SK-N-SH (cell line): ENCODE measurements around the gene DNAJC24. TPM values are rescaled to one million over a fixed set of nuclear protein-coding genes. Genes with fewer than 3 reads are reported as not detected.

Source experiments
- CTCF ChIA-PET: fragments of 300-600, 350-600 bp; formaldehyde crosslinking; extraction: SDS; loops from one replicate; lab custom pipeline; 2021; lab: Yijun Ruan, JAX
- POLR2A ChIA-PET: fragments of 350-600 bp; sonication (Branson Sonifier 250); formaldehyde crosslinking; extraction: SDS; loops from one replicate; lab custom pipeline; 2020; ENCODE audit warnings: antibody characterized with exemption, inconsistent platforms; lab: Yijun Ruan, JAX
- DNase-seq: peaks from one replicate; pipeline ENCODE4 v3.0.0; 2012
- H2AFZ ChIP-seq: fragments of 200-600 bp; sonication (generic); 2 replicates; pipeline ENCODE4 v1.8.1; 2016; ENCODE audit warnings: antibody characterized with exemption, mild to moderate bottlenecking, low read depth
- H3F3A ChIP-seq: fragments of 200-600 bp; sonication (generic); replicated peaks from 2 replicates; pipeline ENCODE3; 2016; ENCODE audit warnings: antibody characterized with exemption, mild to moderate bottlenecking; ENCODE audit not compliant: insufficient read depth
- H3K27ac ChIP-seq, 2 experiments: fragments of 200-500 bp in 1 of 2; fragments of 200-600 bp in 1 of 2; sonication (Bioruptor generic) in 1 of 2; sonication (generic), shearing (Covaris generic) in 1 of 2; 2 replicates each; pipeline versions ENCODE4 v1.5.1 to v1.6.1; 2014 to 2016; ENCODE audit warnings: low read depth in 2 of 2, inconsistent platforms in 1 of 2, low read length in 1 of 2, mild to moderate bottlenecking in 1 of 2, mixed read lengths in 1 of 2
- H3K27me3 ChIP-seq: fragments of 200-600 bp; sonication (generic), shearing (Covaris generic); 2 replicates; pipeline ENCODE4 v1.6.1; 2016; ENCODE audit warnings: mixed run types; ENCODE audit not compliant: insufficient read depth
- H3K36me3 ChIP-seq, 2 experiments: fragments of 200-500 bp in 1 of 2; fragments of 200-600 bp in 1 of 2; sonication (Bioruptor generic) in 1 of 2; sonication (generic) in 1 of 2; replicated peaks in 1 of 2; 2 replicates each; pipeline versions ENCODE3 to v1.5.1; 2014 to 2016; ENCODE audit warnings: low read length in 1 of 2, mild to moderate bottlenecking in 1 of 2; ENCODE audit not compliant: insufficient read depth in 2 of 2, control insufficient read depth in 1 of 2
- H3K4me1 ChIP-seq, 2 experiments: fragments of 200-500 bp in 1 of 2; fragments of 200-600 bp in 1 of 2; sonication (Bioruptor generic) in 1 of 2; sonication (generic), shearing (Covaris generic) in 1 of 2; 2 replicates each; pipeline versions ENCODE4 v1.5.1 to v1.6.1; 2014 to 2016; ENCODE audit warnings: low read depth in 1 of 2, low read length in 1 of 2, mixed run types in 1 of 2; ENCODE audit not compliant: insufficient read depth in 2 of 2, control insufficient read depth in 1 of 2
- H3K4me2 ChIP-seq: fragments of 200-600 bp; sonication (generic), shearing (Covaris generic); 2 replicates; pipeline ENCODE4 v1.6.1; 2017; ENCODE audit warnings: mixed run types
- H3K4me3 ChIP-seq, 2 experiments: fragments of 200-500 bp in 1 of 2; fragments of 200-600 bp in 1 of 2; sonication (Bioruptor generic) in 1 of 2; sonication (generic), shearing (Covaris generic) in 1 of 2; 2 replicates each; pipeline versions ENCODE4 v1.5.1 to v1.8.1; 2014 to 2016; ENCODE audit warnings: low read depth in 2 of 2, inconsistent platforms in 1 of 2, low read length in 1 of 2, mild to moderate bottlenecking in 1 of 2, mixed read lengths in 1 of 2, moderate library complexity in 1 of 2
- H3K79me2 ChIP-seq: fragments of 200-600 bp; sonication (generic); 2 replicates; pipeline ENCODE4 v1.8.1; 2017; ENCODE audit warnings: mild to moderate bottlenecking; ENCODE audit not compliant: insufficient read depth
- H3K9ac ChIP-seq: fragments of 200-600 bp; sonication (generic); 2 replicates; pipeline ENCODE4 v1.6.1; 2017; ENCODE audit warnings: mixed run types
- H3K9me2 ChIP-seq: fragments of 200-600 bp; sonication (generic); 2 replicates; pipeline ENCODE4 v1.6.1; 2017; ENCODE audit warnings: mixed run types
- H3K9me3 ChIP-seq: fragments of 200-600 bp; sonication (generic); 2 replicates; pipeline ENCODE4 v1.6.1; 2017; ENCODE audit warnings: mixed run types, mild to moderate bottlenecking, moderate library complexity
- H4K20me1 ChIP-seq: fragments of 200-600 bp; sonication (generic); 2 replicates; pipeline ENCODE4 v1.6.1; 2017; ENCODE audit warnings: mild to moderate bottlenecking, mixed run types; ENCODE audit not compliant: insufficient read depth
- CHD2 ChIP-seq: fragments of 150-350 bp; IDR thresholded peaks from 2 replicates; pipeline ENCODE4 v1.6.1; 2018; ENCODE audit warnings: low read length; ENCODE audit not compliant: partially characterized antibody
- ELF1 ChIP-seq: IDR thresholded peaks from 2 replicates; pipeline ENCODE4 v1.4.0; 2012
- EP300 ChIP-seq, 2 experiments: IDR thresholded peaks; 2 replicates each; pipeline versions ENCODE4 v1.4.0 to v1.6.1; 2012; ENCODE audit warnings: borderline replicate concordance in 1 of 2, low read depth in 1 of 2, low read length in 1 of 2
- FOSL2 ChIP-seq: IDR thresholded peaks from 2 replicates; pipeline ENCODE4 v1.4.0; 2012; ENCODE audit warnings: low read depth, mild to moderate bottlenecking, moderate library complexity, borderline replicate concordance
- FOXM1 ChIP-seq: IDR thresholded peaks from 2 replicates; pipeline ENCODE4 v1.4.0; 2012; ENCODE audit warnings: low read depth, mild to moderate bottlenecking
- GABPA ChIP-seq: IDR thresholded peaks from 2 replicates; pipeline ENCODE4 v1.4.0; 2012; ENCODE audit warnings: low read depth, mild to moderate bottlenecking
- JUND ChIP-seq: IDR thresholded peaks from 2 replicates; pipeline ENCODE4 v1.4.0; 2012
- MEF2A ChIP-seq: IDR thresholded peaks from 2 replicates; pipeline ENCODE4 v1.4.0; 2012; ENCODE audit warnings: low read depth, borderline replicate concordance
- MXI1 ChIP-seq: IDR thresholded peaks from 2 replicates; pipeline ENCODE4 v1.6.1; 2012; ENCODE audit warnings: mild to moderate bottlenecking, low read depth, low read length, improper control_type of control experiment
- NFIC ChIP-seq: IDR thresholded peaks from 2 replicates; pipeline ENCODE4 v1.4.0; 2012; ENCODE audit warnings: borderline replicate concordance
- RAD21 ChIP-seq: IDR thresholded peaks from 2 replicates; pipeline ENCODE4 v1.6.1; 2012; ENCODE audit warnings: mild to moderate bottlenecking, low read length
- RCOR1 ChIP-seq: fragments of 150-350 bp; IDR thresholded peaks from 2 replicates; pipeline ENCODE4 v1.6.1; 2017; ENCODE audit warnings: antibody characterized with exemption, low read length
- SMC3 ChIP-seq: IDR thresholded peaks from 2 replicates; pipeline ENCODE4 v1.6.1; 2012; ENCODE audit warnings: low read depth, low read length, improper control_type of control experiment
- TCF12 ChIP-seq: IDR thresholded peaks from 2 replicates; pipeline ENCODE4 v1.4.0; 2012
- TEAD4 ChIP-seq: IDR thresholded peaks from 2 replicates; pipeline ENCODE4 v1.4.0; 2012; ENCODE audit warnings: mild to moderate bottlenecking, borderline replicate concordance; ENCODE audit not compliant: insufficient read depth
- YY1 ChIP-seq: IDR thresholded peaks from 2 replicates; pipeline ENCODE4 v1.4.0; 2012; ENCODE audit warnings: low read depth, mild to moderate bottlenecking
- WGBS: methylation state at CpG from one replicate; pipeline ENCODE4 v1.1.6; 2017; ENCODE audit warnings: low lambda C conversion rate; 5-methylcytosine and 5-hydroxymethylcytosine counted together
- polyA plus RNA-seq, 3 experiments: library from polyadenylated mRNA; depleted of rRNA; stranded (reverse); fragments of >200 nt; gene quantifications; 2 replicates each; pipeline ENCODE4 v1.2.3, GENCODE V29; 2012
- TF ChIP-seq, protein P1 (sequence below): fragments of 200-600 bp; sonication (generic); IDR thresholded peaks from 2 replicates; pipeline ENCODE4 v1.6.1; 2017; ENCODE audit warnings: antibody characterized with exemption, mild to moderate bottlenecking, moderate library complexity
- TF ChIP-seq, protein P2 (sequence below): IDR thresholded peaks from 2 replicates; pipeline ENCODE4 v1.4.0; 2012; ENCODE audit warnings: low read depth
- TF ChIP-seq, protein P3 (sequence below): IDR thresholded peaks from 2 replicates; pipeline ENCODE4 v1.6.1; 2012; ENCODE audit warnings: mild to moderate bottlenecking, low read depth, low read length, moderate library complexity
- TF ChIP-seq, protein P4 (sequence below): IDR thresholded peaks from 2 replicates; pipeline ENCODE4 v1.4.0; 2012; ENCODE audit warnings: low read depth, borderline replicate concordance
- TF ChIP-seq, protein P5 (sequence below): IDR thresholded peaks from 2 replicates; pipeline ENCODE4; 2012

The DNAJC24 gene
- polyA plus RNA-seq, 1 of the 3 experiments (the other 2 are of a cell fraction) = 6.2 TPM

DNA sequence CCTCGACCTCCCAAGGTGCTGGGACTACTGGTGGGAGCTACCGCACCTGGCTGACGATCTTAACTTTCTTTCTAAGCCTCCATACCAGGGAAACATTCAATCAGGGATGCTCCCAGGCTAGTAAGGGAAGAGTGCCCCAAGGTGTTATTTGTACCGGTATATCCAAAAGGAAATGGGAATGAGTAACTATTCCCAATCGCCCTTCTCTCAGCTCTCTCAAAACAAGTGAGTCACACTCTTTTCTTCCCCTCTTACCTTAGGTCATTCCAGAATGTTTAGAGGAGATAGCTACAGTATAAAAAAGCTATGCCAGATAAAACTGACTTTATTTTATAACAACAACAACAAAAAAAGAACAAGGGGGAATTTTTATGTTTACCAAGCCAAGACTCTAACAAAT lies 13.8 kb upstream of the DNAJC24 start:
- H3K9me3 ChIP-seq = no peaks in the 10 kb centered on the region
- POLR2A ChIA-PET = no interaction called here
- TF ChIP-seq GABPA (no peak), SMC3 (no peak), MEF2A (no peak), TEAD4 (no peak)
- TF ChIP-seq, protein P1, sequence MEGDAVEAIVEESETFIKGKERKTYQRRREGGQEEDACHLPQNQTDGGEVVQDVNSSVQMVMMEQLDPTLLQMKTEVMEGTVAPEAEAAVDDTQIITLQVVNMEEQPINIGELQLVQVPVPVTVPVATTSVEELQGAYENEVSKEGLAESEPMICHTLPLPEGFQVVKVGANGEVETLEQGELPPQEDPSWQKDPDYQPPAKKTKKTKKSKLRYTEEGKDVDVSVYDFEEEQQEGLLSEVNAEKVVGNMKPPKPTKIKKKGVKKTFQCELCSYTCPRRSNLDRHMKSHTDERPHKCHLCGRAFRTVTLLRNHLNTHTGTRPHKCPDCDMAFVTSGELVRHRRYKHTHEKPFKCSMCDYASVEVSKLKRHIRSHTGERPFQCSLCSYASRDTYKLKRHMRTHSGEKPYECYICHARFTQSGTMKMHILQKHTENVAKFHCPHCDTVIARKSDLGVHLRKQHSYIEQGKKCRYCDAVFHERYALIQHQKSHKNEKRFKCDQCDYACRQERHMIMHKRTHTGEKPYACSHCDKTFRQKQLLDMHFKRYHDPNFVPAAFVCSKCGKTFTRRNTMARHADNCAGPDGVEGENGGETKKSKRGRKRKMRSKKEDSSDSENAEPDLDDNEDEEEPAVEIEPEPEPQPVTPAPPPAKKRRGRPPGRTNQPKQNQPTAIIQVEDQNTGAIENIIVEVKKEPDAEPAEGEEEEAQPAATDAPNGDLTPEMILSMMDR = no peak
- TF ChIP-seq, protein P2, sequence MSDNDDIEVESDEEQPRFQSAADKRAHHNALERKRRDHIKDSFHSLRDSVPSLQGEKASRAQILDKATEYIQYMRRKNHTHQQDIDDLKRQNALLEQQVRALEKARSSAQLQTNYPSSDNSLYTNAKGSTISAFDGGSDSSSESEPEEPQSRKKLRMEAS = no peak
- TF ChIP-seq, protein P3, sequence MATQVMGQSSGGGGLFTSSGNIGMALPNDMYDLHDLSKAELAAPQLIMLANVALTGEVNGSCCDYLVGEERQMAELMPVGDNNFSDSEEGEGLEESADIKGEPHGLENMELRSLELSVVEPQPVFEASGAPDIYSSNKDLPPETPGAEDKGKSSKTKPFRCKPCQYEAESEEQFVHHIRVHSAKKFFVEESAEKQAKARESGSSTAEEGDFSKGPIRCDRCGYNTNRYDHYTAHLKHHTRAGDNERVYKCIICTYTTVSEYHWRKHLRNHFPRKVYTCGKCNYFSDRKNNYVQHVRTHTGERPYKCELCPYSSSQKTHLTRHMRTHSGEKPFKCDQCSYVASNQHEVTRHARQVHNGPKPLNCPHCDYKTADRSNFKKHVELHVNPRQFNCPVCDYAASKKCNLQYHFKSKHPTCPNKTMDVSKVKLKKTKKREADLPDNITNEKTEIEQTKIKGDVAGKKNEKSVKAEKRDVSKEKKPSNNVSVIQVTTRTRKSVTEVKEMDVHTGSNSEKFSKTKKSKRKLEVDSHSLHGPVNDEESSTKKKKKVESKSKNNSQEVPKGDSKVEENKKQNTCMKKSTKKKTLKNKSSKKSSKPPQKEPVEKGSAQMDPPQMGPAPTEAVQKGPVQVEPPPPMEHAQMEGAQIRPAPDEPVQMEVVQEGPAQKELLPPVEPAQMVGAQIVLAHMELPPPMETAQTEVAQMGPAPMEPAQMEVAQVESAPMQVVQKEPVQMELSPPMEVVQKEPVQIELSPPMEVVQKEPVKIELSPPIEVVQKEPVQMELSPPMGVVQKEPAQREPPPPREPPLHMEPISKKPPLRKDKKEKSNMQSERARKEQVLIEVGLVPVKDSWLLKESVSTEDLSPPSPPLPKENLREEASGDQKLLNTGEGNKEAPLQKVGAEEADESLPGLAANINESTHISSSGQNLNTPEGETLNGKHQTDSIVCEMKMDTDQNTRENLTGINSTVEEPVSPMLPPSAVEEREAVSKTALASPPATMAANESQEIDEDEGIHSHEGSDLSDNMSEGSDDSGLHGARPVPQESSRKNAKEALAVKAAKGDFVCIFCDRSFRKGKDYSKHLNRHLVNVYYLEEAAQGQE = no peak

DNA sequence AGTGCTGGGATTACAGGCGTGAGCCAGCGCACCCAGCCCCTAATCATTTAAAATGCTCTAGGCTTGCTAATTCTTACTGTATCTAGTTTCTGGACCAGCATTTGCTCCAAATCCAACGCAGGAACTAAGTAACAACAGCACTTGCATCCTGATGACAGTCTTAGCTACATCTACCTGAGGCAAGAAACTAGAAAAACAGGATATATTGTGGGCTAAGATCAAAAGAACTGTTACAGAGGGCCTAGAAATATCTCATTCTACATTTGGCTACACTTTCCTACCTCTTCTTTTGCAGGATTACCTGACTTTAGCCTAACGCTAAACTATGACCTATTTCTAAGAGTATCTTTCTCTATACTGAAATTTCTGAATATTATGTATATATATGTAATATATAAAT lies 7.9 kb upstream of the DNAJC24 start:
- Histone ChIP-seq H3K9ac (no peak overlapping the region), H4K20me1 (no peaks in the 10 kb centered on the region), H3K27me3 (no peaks in the 10 kb centered on the region; the same call in 1 of the 2 replicates), H3K9me2 (no peaks in the 10 kb centered on the region), H3K4me1 (no peaks in the 10 kb centered on the region), H3K4me3 (no peak overlapping the region), H3F3A (no peaks in the 10 kb centered on the region), H3K9me3 (no peaks in the 10 kb centered on the region), H2AFZ (no peak overlapping the region), H3K4me2 (no peak overlapping the region), H3K27ac (no peak overlapping the region), H3K79me2 (no peaks in the 10 kb centered on the region), H3K36me3 (no peaks in the 10 kb centered on the region)
- CTCF ChIA-PET = no interaction called here
- DNase-seq = no peak
- TF ChIP-seq TCF12 (no peak), ELF1 (no peak), FOXM1 (no peak), YY1 (no peak), RCOR1 (no peak), JUND (no peak), EP300 (IDR thresholded peaks at IDR 0.05; ENCODE audit: borderline replicate concordance in 1 of 2, low read depth in 1 of 2, low read length in 1 of 2) (no peak), FOSL2 (no peak), CHD2 (no peak), NFIC (no peak), MXI1 (no peak), RAD21 (no peak)
- TF ChIP-seq, protein P4, sequence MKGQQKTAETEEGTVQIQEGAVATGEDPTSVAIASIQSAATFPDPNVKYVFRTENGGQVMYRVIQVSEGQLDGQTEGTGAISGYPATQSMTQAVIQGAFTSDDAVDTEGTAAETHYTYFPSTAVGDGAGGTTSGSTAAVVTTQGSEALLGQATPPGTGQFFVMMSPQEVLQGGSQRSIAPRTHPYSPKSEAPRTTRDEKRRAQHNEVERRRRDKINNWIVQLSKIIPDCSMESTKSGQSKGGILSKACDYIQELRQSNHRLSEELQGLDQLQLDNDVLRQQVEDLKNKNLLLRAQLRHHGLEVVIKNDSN = no peak
- TF ChIP-seq, protein P2 = no peak
- TF ChIP-seq, protein P5, sequence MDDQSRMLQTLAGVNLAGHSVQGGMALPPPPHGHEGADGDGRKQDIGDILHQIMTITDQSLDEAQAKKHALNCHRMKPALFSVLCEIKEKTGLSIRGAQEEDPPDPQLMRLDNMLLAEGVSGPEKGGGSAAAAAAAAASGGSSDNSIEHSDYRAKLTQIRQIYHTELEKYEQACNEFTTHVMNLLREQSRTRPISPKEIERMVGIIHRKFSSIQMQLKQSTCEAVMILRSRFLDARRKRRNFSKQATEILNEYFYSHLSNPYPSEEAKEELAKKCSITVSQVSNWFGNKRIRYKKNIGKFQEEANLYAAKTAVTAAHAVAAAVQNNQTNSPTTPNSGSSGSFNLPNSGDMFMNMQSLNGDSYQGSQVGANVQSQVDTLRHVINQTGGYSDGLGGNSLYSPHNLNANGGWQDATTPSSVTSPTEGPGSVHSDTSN = no peak
- 46% methylated on average over 4 of the region's 4 CpGs for WGBS
- POLR2A ChIA-PET = no interaction called here

More for the DNA sequence above, 13.8 kb upstream of the DNAJC24 start:
- Histone ChIP-seq H2AFZ (no peak overlapping the region), H4K20me1 (no peaks in the 10 kb centered on the region), H3K9me2 (no peaks in the 10 kb centered on the region), H3F3A (no peaks in the 10 kb centered on the region), H3K27ac (no peak overlapping the region), H3K4me1 (no peaks in the 10 kb centered on the region), H3K4me3 (no peak overlapping the region), H3K27me3 (peaks cover 11% of the 10 kb centered on the region; the same call in 1 of the 2 replicates), H3K4me2 (no peak overlapping the region), H3K36me3 (no peaks in the 10 kb centered on the region), H3K79me2 (no peaks in the 10 kb centered on the region; the same call in 1 of the 2 replicates), H3K9ac (no peak overlapping the region)
- 5% methylated on average over 4 of the region's 5 CpGs for WGBS
- DNase-seq = no peak
- CTCF ChIA-PET = no interaction called here
